Loucy (cell line): ENCODE data around the gene RAET1L.
A peak's percentile ranks its signal among the peaks of the same experiment; 100 is the strongest.
"Not testable (repeated sequence)": the region's sequence is repeated elsewhere in the genome, so short reads cannot be mapped to it uniquely, and the experiment has no call there.

Experiments used
- H2AFZ ChIP-seq: fragments of 200-600 bp; sonication (generic); 2 replicates; pipeline ENCODE4 v1.6.0; 2016; ENCODE audit warnings: antibody characterized with exemption, mild to moderate bottlenecking, low read length, moderate library complexity
- H3F3A ChIP-seq: fragments of 200-600 bp; 2 replicates; pipeline ENCODE4 v1.6.0; 2016; ENCODE audit warnings: antibody characterized with exemption, low read depth, mild to moderate bottlenecking
- H3K27me3 ChIP-seq: fragments of 200-600 bp; sonication (generic); 2 replicates; pipeline ENCODE4 v1.6.1; 2014; ENCODE audit warnings: low read length, mild to moderate bottlenecking; ENCODE audit not compliant: insufficient read depth, poor library complexity, severe bottlenecking
- H3K36me3 ChIP-seq: fragments of 200-600 bp; sonication (generic); 2 replicates; pipeline ENCODE4 v1.6.1; 2016; ENCODE audit warnings: low read length; ENCODE audit not compliant: insufficient read depth
- H3K4me1 ChIP-seq: fragments of 200-600 bp; sonication (generic); 2 replicates; pipeline ENCODE4 v1.5.1; 2014; ENCODE audit warnings: low read length, mild to moderate bottlenecking; ENCODE audit not compliant: insufficient read depth, poor library complexity, severe bottlenecking
- H3K4me2 ChIP-seq: fragments of 200-600 bp; sonication (generic); 2 replicates; pipeline ENCODE4 v1.6.0; 2014; ENCODE audit warnings: antibody characterized with exemption, low read length, low read depth, mild to moderate bottlenecking; ENCODE audit not compliant: poor library complexity, severe bottlenecking
- H3K4me3 ChIP-seq: fragments of 200-600 bp; sonication (generic); 2 replicates; pipeline ENCODE4 v1.5.1; 2014; ENCODE audit warnings: low read length, mild to moderate bottlenecking, mixed read lengths; ENCODE audit not compliant: poor library complexity, severe bottlenecking
- H3K79me2 ChIP-seq: fragments of 200-600 bp; sonication (generic); 2 replicates; pipeline ENCODE4 v1.6.1; 2014; ENCODE audit warnings: low read length; ENCODE audit not compliant: insufficient read depth
- H3K9ac ChIP-seq: fragments of 200-600 bp; sonication (generic); 2 replicates; pipeline ENCODE4 v1.6.0; 2014; ENCODE audit warnings: mild to moderate bottlenecking, low read depth, low read length, moderate library complexity; ENCODE audit not compliant: poor library complexity, severe bottlenecking
- H3K9me2 ChIP-seq: fragments of 200-600 bp; sonication (generic); replicated peaks from 2 replicates; pipeline ENCODE4 v1.6.1; 2016; ENCODE audit warnings: low read depth, low read length, mixed read lengths
- H3K9me3 ChIP-seq: fragments of 200-600 bp; sonication (generic); 2 replicates; pipeline ENCODE4 v1.6.1; 2014; ENCODE audit warnings: mild to moderate bottlenecking, antibody characterized with exemption, low read length, low read depth; ENCODE audit not compliant: insufficient read depth
- H4K20me1 ChIP-seq: fragments of 200-600 bp; sonication (generic); 2 replicates; pipeline ENCODE4 v1.6.0; 2014; ENCODE audit warnings: antibody characterized with exemption, low read length, mild to moderate bottlenecking; ENCODE audit not compliant: insufficient read depth, poor library complexity, severe bottlenecking
- CTCF ChIP-seq: fragments of 200-600 bp; sonication (generic); conservative IDR thresholded peaks from 2 replicates; pipeline ENCODE4 v1.5.1; 2014; ENCODE audit warnings: mild to moderate bottlenecking, antibody characterized with exemption, low read length
- EZH2phosphoT487 ChIP-seq: fragments of 200-600 bp; IDR thresholded peaks from 2 replicates; pipeline ENCODE4 v1.6.1; 2018; ENCODE audit warnings: antibody characterized with exemption, mild to moderate bottlenecking, moderate library complexity, borderline replicate concordance

Gene RAET1L

GRCh38 chr6:150018846-150019580 lies 6.3 kb downstream of the RAET1L start:
- Histone ChIP-seq H3F3A (no peaks in the 10 kb centered on the region), H3K79me2 (no peaks in the 10 kb centered on the region), H3K4me1 (no peaks in the 10 kb centered on the region), H3K27me3 (no peaks in the 10 kb centered on the region), H3K9me2 (no peaks in the 10 kb centered on the region), H3K4me2 (no peak overlapping the region), H3K9ac (no peak overlapping the region), H2AFZ (no peak overlapping the region), H3K9me3 (no peaks in the 10 kb centered on the region), H4K20me1 (no peaks in the 10 kb centered on the region), H3K4me3 (no peak overlapping the region), H3K36me3 (no peaks in the 10 kb centered on the region)
- TF ChIP-seq CTCF: no peak
- TF ChIP-seq EZH2phosphoT487: no peak

- not testable (repeated sequence) for H3K9ac ChIP-seq, H3F3A ChIP-seq, H3K4me1 ChIP-seq, H3K4me2 ChIP-seq, H4K20me1 ChIP-seq, H3K36me3 ChIP-seq, H3K27me3 ChIP-seq, H3K9me3 ChIP-seq, H2AFZ ChIP-seq, H3K79me2 ChIP-seq, H3K9me2 ChIP-seq, H3K4me3 ChIP-seq
- TF ChIP-seq CTCF: peak; percentile 40; the same call in 1 of the 2 replicates
Observed at GRCh38 chr6:150017186-150017521, 8.2 kb downstream of the RAET1L start.

- H3K27me3 ChIP-seq: no peaks in the 10 kb centered on the region
Observed at GRCh38 chr6:150016324-150017185, 8.8 kb downstream of the RAET1L start.

GRCh38 chr6:150015281-150016001 lies 9.9 kb downstream of the RAET1L start:
- H3F3A ChIP-seq, H3K4me1 ChIP-seq, H3K9ac ChIP-seq, H3K9me2 ChIP-seq, H3K9me3 ChIP-seq, H3K4me3 ChIP-seq, H3K36me3 ChIP-seq, H2AFZ ChIP-seq, H3K4me2 ChIP-seq, H3K27me3 ChIP-seq, H4K20me1 ChIP-seq, H3K79me2 ChIP-seq: not testable (repeated sequence)

More at GRCh38 chr6:150016324-150017185, 8.8 kb downstream of the RAET1L start:
- Histone ChIP-seq H3K4me1 (no peaks in the 10 kb centered on the region), H4K20me1 (no peaks in the 10 kb centered on the region), H3K9me3 (no peaks in the 10 kb centered on the region), H3K4me2 (no peak overlapping the region), H3K79me2 (no peaks in the 10 kb centered on the region), H3K36me3 (no peaks in the 10 kb centered on the region), H3K9ac (no peak overlapping the region), H3K4me3 (no peak overlapping the region), H3K9me2 (no peaks in the 10 kb centered on the region), H3F3A (no peaks in the 10 kb centered on the region), H2AFZ (no peak overlapping the region; the same call in 1 of the 2 replicates)
- TF ChIP-seq CTCF: peak; percentile 64
- TF ChIP-seq EZH2phosphoT487: no peak
